ENCODE measurements around the gene EFTUD2. TPM values are rescaled to one million over a fixed set of nuclear protein-coding genes. Genes with fewer than 3 reads are reported as not detected.

Gene EFTUD2
- total and polyA plus RNA-seq, 9 of the 15 experiments (the other 6 are each of a cell fraction or from before 2014, with no cell fraction given) = 65.8 to 362 (median 218) TPM

DNA sequence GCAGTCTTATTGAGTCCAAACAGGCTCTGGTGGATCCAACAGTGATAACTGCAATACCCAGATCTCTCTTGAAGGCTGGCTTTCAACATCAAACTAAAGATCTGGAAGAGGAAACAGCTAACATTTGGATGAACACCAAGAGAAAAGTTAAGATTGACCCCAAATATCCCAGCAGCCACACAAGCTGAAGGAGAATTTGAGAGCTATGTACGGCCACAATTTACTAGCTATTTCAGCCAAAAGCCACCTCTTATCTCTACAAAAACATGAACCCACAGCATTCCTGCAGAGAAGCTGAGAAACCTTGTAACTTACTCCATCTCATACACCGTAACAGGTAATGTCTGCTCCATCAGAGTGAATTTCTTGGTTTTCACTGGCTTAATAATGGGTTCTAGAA is 14.3 kb downstream of the EFTUD2 start:
- intact Hi-C loops (cut with micrococcal nuclease) = no loop called here
- no peak overlapping the region for H3K27ac ChIP-seq (ENCODE audit: extremely low read depth, low read depth, low read length)
- no peak for FAIRE-seq
- H3K4me1 ChIP-seq (replicated peaks in 1 of 2; ENCODE audit: control insufficient read depth in 2 of 2, insufficient read depth in 2 of 2, low read length in 2 of 2) = no peaks in the 10 kb centered on the region; a peak in 2 of 5 replicates
- TF ChIP-seq EHMT2 (IDR thresholded peaks at IDR 0.05) (no peak), ZNF280A (IDR thresholded peaks at IDR 0.05; ENCODE audit: low read depth, partially characterized antibody) (no peak), SMARCC2 (IDR thresholded peaks at IDR 0.05; ENCODE audit: low read depth) (no peak), NCOR1 (IDR thresholded peaks at IDR 0.05) (no peak), FOXK2 (conservative IDR thresholded peaks at IDR 0.05 in 1 of 2, IDR thresholded peaks at IDR 0.05 in 1 of 2; ENCODE audit: low read depth in 2 of 2) (no peak), YBX1 (IDR thresholded peaks at IDR 0.05) (no peak), ZNF316 (IDR thresholded peaks at IDR 0.05) (no peak), CC2D1A (IDR thresholded peaks at IDR 0.05) (no peak), PREB (CRISPR knock-in tag; IDR thresholded peaks at IDR 0.05) (no peak), FUS (optimal IDR thresholded peaks at IDR 0.05; ENCODE audit: low read depth, low read length) (no peak), ZNF551 (CRISPR knock-in tag; IDR thresholded peaks at IDR 0.05) (no peak), JUND (IDR thresholded peaks at IDR 0.05; ENCODE audit: borderline replicate concordance, low read depth, low read length) (no peak), JUND (tag; IDR thresholded peaks at IDR 0.05; ENCODE audit: borderline replicate concordance, low read depth, low read length) (no peak)
- TF ChIP-seq, protein P1, sequence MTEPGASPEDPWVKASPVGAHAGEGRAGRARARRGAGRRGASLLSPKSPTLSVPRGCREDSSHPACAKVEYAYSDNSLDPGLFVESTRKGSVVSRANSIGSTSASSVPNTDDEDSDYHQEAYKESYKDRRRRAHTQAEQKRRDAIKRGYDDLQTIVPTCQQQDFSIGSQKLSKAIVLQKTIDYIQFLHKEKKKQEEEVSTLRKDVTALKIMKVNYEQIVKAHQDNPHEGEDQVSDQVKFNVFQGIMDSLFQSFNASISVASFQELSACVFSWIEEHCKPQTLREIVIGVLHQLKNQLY (CRISPR knock-in tag; conservative IDR thresholded peaks at IDR 0.05) = no peak
- TF ChIP-seq, protein P2, sequence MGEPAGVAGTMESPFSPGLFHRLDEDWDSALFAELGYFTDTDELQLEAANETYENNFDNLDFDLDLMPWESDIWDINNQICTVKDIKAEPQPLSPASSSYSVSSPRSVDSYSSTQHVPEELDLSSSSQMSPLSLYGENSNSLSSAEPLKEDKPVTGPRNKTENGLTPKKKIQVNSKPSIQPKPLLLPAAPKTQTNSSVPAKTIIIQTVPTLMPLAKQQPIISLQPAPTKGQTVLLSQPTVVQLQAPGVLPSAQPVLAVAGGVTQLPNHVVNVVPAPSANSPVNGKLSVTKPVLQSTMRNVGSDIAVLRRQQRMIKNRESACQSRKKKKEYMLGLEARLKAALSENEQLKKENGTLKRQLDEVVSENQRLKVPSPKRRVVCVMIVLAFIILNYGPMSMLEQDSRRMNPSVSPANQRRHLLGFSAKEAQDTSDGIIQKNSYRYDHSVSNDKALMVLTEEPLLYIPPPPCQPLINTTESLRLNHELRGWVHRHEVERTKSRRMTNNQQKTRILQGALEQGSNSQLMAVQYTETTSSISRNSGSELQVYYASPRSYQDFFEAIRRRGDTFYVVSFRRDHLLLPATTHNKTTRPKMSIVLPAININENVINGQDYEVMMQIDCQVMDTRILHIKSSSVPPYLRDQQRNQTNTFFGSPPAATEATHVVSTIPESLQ (CRISPR knock-in tag; IDR thresholded peaks at IDR 0.05) = no peak
- H3K36me3 ChIP-seq (ENCODE audit: control insufficient read depth, insufficient read depth, low read length) = peaks cover 92% of the 10 kb centered on the region
- CTCF ChIA-PET (ENCODE audit: low intra/inter-chr PET ratio) = no interaction called here
- POLR2A ChIA-PET = interaction anchor here (0.5 to 2.4 kb wide), 5 partner anchors 9 to 109 kb away, joined by 3 to 9 read pairs (median 3); partner anchors contain the start of gene EFTUD2
- H3K4me2 ChIP-seq (ENCODE audit: insufficient read depth, low read length) = no peak overlapping the region
- H2AFZ ChIP-seq (ENCODE audit: low read depth, low read length) = no peak overlapping the region
- in situ Hi-C loops (cut with MboI) = no loop called here
- no peaks in the 10 kb centered on the region for H3K9me3 ChIP-seq (replicated peaks; ENCODE audit: control insufficient read depth, insufficient read depth, low read depth, low read length)
- 88% methylated on average over 2 of the region's 2 CpGs for WGBS (ENCODE audit: insufficient coverage, low coverage, missing lambda C conversion rate)
- no peaks in the 10 kb centered on the region for H3K9me1 ChIP-seq (ENCODE audit: control insufficient read depth, insufficient read depth, low read length)
- H3K79me2 ChIP-seq (ENCODE audit: control insufficient read depth, insufficient read depth, low read length) = peaks cover 33% of the 10 kb centered on the region
- no peak overlapping the region for H3K9ac ChIP-seq (ENCODE audit: insufficient read depth in 1 of 2, low read depth in 2 of 2, low read length in 2 of 2)
- peaks cover 25% of the 10 kb centered on the region for H4K20me1 ChIP-seq (replicated peaks; ENCODE audit: control insufficient read depth, insufficient read depth, low read length)
- no peak overlapping the region for H3K4me3 ChIP-seq
- no peak for DNase-seq (ENCODE audit: extremely low read depth in 1 of 4, low spot score in 3 of 4)
- H3K27me3 ChIP-seq (ENCODE audit: control insufficient read depth in 2 of 2, insufficient read depth in 2 of 2, low read length in 2 of 2) = no peaks in the 10 kb centered on the region
- no peak for ATAC-seq
- BruUV-seq (replicated peaks) = no TSS peak

Measured in K562 (cell line).